DND-41 (cell line): ENCODE measurements around the gene OTOGL.

Experiments used
- ATAC-seq: fragments of 200-7000 bp; cut with Tn5 transposase; 3 replicates; pipeline ENCODE4 v1.9.1; 2021; ENCODE audit warnings: low read depth; ENCODE audit not compliant: insufficient read depth
- DNase-seq: peaks from one replicate; pipeline ENCODE4 v3.0.0-alpha.2; 2020
- H2AFZ ChIP-seq: 2 replicates; pipeline ENCODE4 v1.6.0; 2012; ENCODE audit warnings: low read depth, low read length
- H3K27ac ChIP-seq: 2 replicates; pipeline ENCODE4 v1.5.1; 2012; ENCODE audit warnings: low read length, inconsistent platforms
- H3K27me3 ChIP-seq: fragments of 200-600 bp; sonication (generic); 2 replicates; pipeline ENCODE4 v1.6.0; 2012; ENCODE audit warnings: low read length, mild to moderate bottlenecking, inconsistent platforms; ENCODE audit not compliant: insufficient read depth, poor library complexity
- H3K36me3 ChIP-seq: 2 replicates; pipeline ENCODE4 v1.5.1; 2012; ENCODE audit warnings: low read length, inconsistent platforms; ENCODE audit not compliant: insufficient read depth
- H3K4me1 ChIP-seq: 2 replicates; pipeline ENCODE4 v1.5.1; 2012; ENCODE audit warnings: mild to moderate bottlenecking, low read length; ENCODE audit not compliant: insufficient read depth
- H3K4me2 ChIP-seq: 2 replicates; pipeline ENCODE4 v1.6.0; 2012; ENCODE audit warnings: mild to moderate bottlenecking, moderate library complexity, low read length, inconsistent platforms; ENCODE audit not compliant: insufficient read depth
- H3K4me3 ChIP-seq, 2 experiments: fragments of 200-600 bp in 1 of 2; shearing (Covaris generic) in 1 of 2; 2 replicates each; pipeline ENCODE4 v1.5.1; 2012 to 2016; ENCODE audit warnings: inconsistent platforms in 2 of 2, low read length in 2 of 2, mild to moderate bottlenecking in 2 of 2, low read depth in 1 of 2, moderate library complexity in 1 of 2
- H3K79me2 ChIP-seq: 2 replicates; pipeline ENCODE4 v1.6.0; 2012; ENCODE audit warnings: low read length, inconsistent platforms; ENCODE audit not compliant: insufficient read depth
- H3K9ac ChIP-seq: 2 replicates; pipeline ENCODE4 v1.6.0; 2012; ENCODE audit warnings: low read depth, mild to moderate bottlenecking, inconsistent platforms, low read length, moderate library complexity
- H3K9me3 ChIP-seq: 2 replicates; pipeline ENCODE4 v1.5.1; 2012; ENCODE audit warnings: low read length, moderate library complexity, mild to moderate bottlenecking, inconsistent platforms; ENCODE audit not compliant: insufficient read depth, severe bottlenecking
- H4K20me1 ChIP-seq: 2 replicates; pipeline ENCODE4 v1.6.0; 2012; ENCODE audit warnings: low read length; ENCODE audit not compliant: insufficient read depth
- CTCF ChIP-seq: IDR thresholded peaks from 2 replicates; pipeline ENCODE4 v1.5.1; 2012; ENCODE audit warnings: borderline replicate concordance, low read length, moderate library complexity, mild to moderate bottlenecking; ENCODE audit not compliant: poor library complexity, severe bottlenecking; ENCODE audit errors: extremely low read depth
- EZH2 ChIP-seq: IDR thresholded peaks from 3 replicates; pipeline ENCODE4 v1.6.1; 2012; ENCODE audit warnings: borderline replicate concordance, low read depth, mild to moderate bottlenecking, moderate library complexity, low read length, inconsistent platforms; ENCODE audit not compliant: severe bottlenecking

OTOGL gene

DNA sequence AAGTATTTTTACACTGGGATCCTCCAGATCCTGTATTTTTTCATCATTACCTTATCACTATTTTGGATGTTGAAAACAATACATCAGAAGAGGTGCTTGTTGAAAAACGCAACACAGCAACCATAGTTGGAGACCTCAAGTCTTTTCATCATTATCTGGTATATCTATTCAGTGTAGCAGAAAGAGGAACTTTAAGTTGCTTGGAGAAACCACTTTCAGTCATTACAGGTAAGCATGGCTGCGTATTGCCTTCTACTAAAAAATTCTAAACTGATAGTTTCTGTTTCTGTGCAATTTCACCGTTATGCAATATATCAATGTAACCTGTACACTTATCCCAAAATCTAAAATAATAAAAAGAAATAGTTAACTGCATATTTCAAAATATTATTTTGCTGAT, 312.4 kb downstream of the OTOGL start:
- no peak for DNase-seq
- Histone ChIP-seq H4K20me1 (no peaks in the 10 kb centered on the region), H2AFZ (no peak overlapping the region), H3K36me3 (no peaks in the 10 kb centered on the region), H3K4me3 (no peak overlapping the region), H3K9me3 (no peaks in the 10 kb centered on the region), H3K27ac (no peak overlapping the region), H3K4me2 (no peak overlapping the region), H3K9ac (no peak overlapping the region), H3K27me3 (no peaks in the 10 kb centered on the region), H3K4me1 (no peaks in the 10 kb centered on the region), H3K79me2 (no peaks in the 10 kb centered on the region)
- no peak for TF ChIP-seq EZH2
- TF ChIP-seq CTCF, result no peak
- ATAC-seq, result no peak

DNA sequence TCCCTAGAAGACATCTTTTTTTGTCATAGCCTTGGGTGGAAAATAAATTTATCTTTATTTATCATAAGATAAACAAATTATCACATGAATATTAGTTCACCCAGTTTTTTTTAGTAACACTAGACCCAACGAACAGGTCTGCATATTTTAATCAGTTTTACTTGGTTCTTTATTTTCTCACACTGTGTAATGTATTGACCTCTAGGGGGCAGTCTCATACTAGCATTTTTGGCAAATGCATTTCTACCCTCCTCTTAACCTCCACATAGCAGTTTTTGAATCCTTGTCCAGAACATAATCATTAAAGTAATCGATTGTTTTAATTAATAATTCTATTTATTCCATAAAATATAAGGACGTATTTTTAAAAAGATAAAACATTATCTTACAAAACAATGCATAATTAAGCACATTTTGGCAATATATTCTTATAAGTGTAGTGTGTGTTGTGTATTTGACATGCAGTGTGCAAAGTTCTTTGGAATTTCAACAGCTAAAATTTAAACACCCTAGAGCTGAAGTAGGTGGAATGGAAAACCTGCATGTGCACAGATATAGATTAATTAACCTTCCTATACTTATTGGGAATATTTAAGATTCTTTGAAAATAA, 313.1 kb downstream of the OTOGL start:
- no peak overlapping the region for H2AFZ ChIP-seq
- H3K4me3 ChIP-seq, result no peak overlapping the region
- no peak overlapping the region for H3K9ac ChIP-seq
- H4K20me1 ChIP-seq, result no peaks in the 10 kb centered on the region
- H3K79me2 ChIP-seq, result no peaks in the 10 kb centered on the region
- peak; percentile 68; the same call in 2 of the 3 replicates for ATAC-seq
- TF ChIP-seq EZH2 (no peak), CTCF (peak; percentile 77)
- no peak overlapping the region for H3K27ac ChIP-seq
- H3K4me2 ChIP-seq, result no peak overlapping the region
- H3K36me3 ChIP-seq, result no peaks in the 10 kb centered on the region
- H3K27me3 ChIP-seq, result no peaks in the 10 kb centered on the region
- no peaks in the 10 kb centered on the region for H3K4me1 ChIP-seq
- no peak for DNase-seq
- no peaks in the 10 kb centered on the region for H3K9me3 ChIP-seq

DNA sequence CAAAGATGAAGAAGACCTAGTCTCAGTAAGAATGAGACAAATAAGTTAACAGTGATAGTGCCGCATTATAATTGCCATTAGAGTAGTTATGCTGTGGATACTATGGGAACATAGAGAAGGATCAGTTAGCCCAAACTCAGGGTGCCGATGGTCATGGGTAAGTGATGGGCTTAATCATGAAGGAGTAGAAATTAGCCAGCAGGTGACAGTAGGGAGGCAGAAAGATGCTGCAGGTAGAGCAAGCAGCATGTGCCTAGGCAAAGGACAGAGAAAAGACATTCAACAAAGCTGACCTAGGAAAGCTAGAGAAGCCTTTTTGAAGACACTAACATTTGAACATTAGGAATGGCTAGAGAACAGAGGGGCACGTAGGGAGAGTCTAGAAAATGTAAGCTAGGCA, 314.1 kb downstream of the OTOGL start:
- H3K27me3 ChIP-seq, result no peaks in the 10 kb centered on the region
- ATAC-seq (no peak), DNase-seq (no peak)
- TF ChIP-seq EZH2 (no peak), CTCF (no peak)
- no peaks in the 10 kb centered on the region for H3K79me2 ChIP-seq
- no peaks in the 10 kb centered on the region for H3K4me1 ChIP-seq
- H3K4me2 ChIP-seq, result no peak overlapping the region
- no peak overlapping the region for H3K4me3 ChIP-seq
- H3K27ac ChIP-seq, result no peak overlapping the region
- no peak overlapping the region for H3K9ac ChIP-seq
- H4K20me1 ChIP-seq, result no peaks in the 10 kb centered on the region
- H3K9me3 ChIP-seq, result no peaks in the 10 kb centered on the region
- no peaks in the 10 kb centered on the region for H3K36me3 ChIP-seq
- no peak overlapping the region for H2AFZ ChIP-seq

GRCh38 chr12:80415466-80415865, 316.1 kb downstream of the OTOGL start:
- Histone ChIP-seq H3K9me3 (no peaks in the 10 kb centered on the region), H4K20me1 (no peaks in the 10 kb centered on the region), H3K79me2 (no peaks in the 10 kb centered on the region), H2AFZ (no peak overlapping the region), H3K9ac (no peak overlapping the region), H3K27ac (no peak overlapping the region), H3K27me3 (no peaks in the 10 kb centered on the region), H3K4me1 (no peaks in the 10 kb centered on the region), H3K36me3 (no peaks in the 10 kb centered on the region), H3K4me3 (no peak overlapping the region), H3K4me2 (no peak overlapping the region)
- TF ChIP-seq EZH2, result no peak
- TF ChIP-seq CTCF, result no peak
- no peak for DNase-seq
- no peak for ATAC-seq
